ENCODE results near the gene GPR39. TPM values are rescaled to one million over a fixed set of nuclear protein-coding genes. Genes with fewer than 3 reads are reported as not detected.

GPR39 gene
- polyA plus RNA-seq, 4 donors, result 3.8 to 12.6 (median 5.3) TPM

- H3K4me3 ChIP-seq (ENCODE audit: low read depth in 1 of 3, low read length in 3 of 3), result no peak overlapping the region
- H3K27ac ChIP-seq (ENCODE audit: low read depth in 1 of 3, low read length in 2 of 3), result no peak overlapping the region
- peaks cover 0 to 2% (median 0%) of the 10 kb centered on the region in 3 donors for H3K36me3 ChIP-seq (ENCODE audit: control insufficient read depth in 3 of 3, insufficient read depth in 2 of 3, low read depth in 1 of 3, low read length in 3 of 3)
- DNase-seq, result no peak
- FAIRE-seq, result no peak
- H3K27me3 ChIP-seq (ENCODE audit: control insufficient read depth in 3 of 3, insufficient read depth in 3 of 3, low read length in 3 of 3), result no peaks in the 10 kb centered on the region
- WGBS, 3 donors, result 67 to 84% (median 76%) methylated on average over 1 of the region's 1 CpG
- no peaks in the 10 kb centered on the region for H3K4me1 ChIP-seq (ENCODE audit: control insufficient read depth in 3 of 3, insufficient read depth in 2 of 3, low read depth in 1 of 3, low read length in 2 of 3)
- peaks cover 4 to 64% of the 10 kb centered on the region in 2 donors for H3K9me3 ChIP-seq (ENCODE audit: control insufficient read depth in 2 of 2, insufficient read depth in 1 of 2, low read depth in 1 of 2, low read length in 1 of 2)
These were observed 45.6 kb downstream of the GPR39 start for GRCh38 chr2:132462236-132462635.

GRCh38 chr2:132463719-132464118 lies 47.1 kb downstream of the GPR39 start:
- DNase-seq (no peak), FAIRE-seq (no peak)
- H3K36me3 ChIP-seq (ENCODE audit: control insufficient read depth in 3 of 3, insufficient read depth in 2 of 3, low read depth in 1 of 3, low read length in 3 of 3), result peaks cover 0 to 2% (median 0%) of the 10 kb centered on the region in 3 donors
- no peak overlapping the region for H3K4me3 ChIP-seq (ENCODE audit: low read depth in 1 of 3, low read length in 3 of 3)
- H3K27ac ChIP-seq (ENCODE audit: low read depth in 1 of 3, low read length in 2 of 3), result no peak overlapping the region
- H3K9me3 ChIP-seq (ENCODE audit: control insufficient read depth in 2 of 2, insufficient read depth in 1 of 2, low read depth in 1 of 2, low read length in 1 of 2), result peaks cover 4 to 67% of the 10 kb centered on the region in 2 donors
- no peaks in the 10 kb centered on the region for H3K4me1 ChIP-seq (ENCODE audit: control insufficient read depth in 3 of 3, insufficient read depth in 2 of 3, low read depth in 1 of 3, low read length in 2 of 3)
- no peaks in the 10 kb centered on the region for H3K27me3 ChIP-seq (ENCODE audit: control insufficient read depth in 3 of 3, insufficient read depth in 3 of 3, low read length in 3 of 3)
- WGBS, 3 donors, result 82 to 91% (median 84%) methylated on average over 4 of the region's 4 CpGs

GRCh38 chr2:132465917-132466316 lies 49.3 kb downstream of the GPR39 start:
- no peaks in the 10 kb centered on the region for H3K4me1 ChIP-seq (ENCODE audit: control insufficient read depth in 3 of 3, insufficient read depth in 2 of 3, low read depth in 1 of 3, low read length in 2 of 3)

GRCh38 chr2:132466428-132467028 lies 49.9 kb downstream of the GPR39 start:
- no peaks in the 10 kb centered on the region for H3K27me3 ChIP-seq (ENCODE audit: control insufficient read depth in 3 of 3, insufficient read depth in 3 of 3, low read length in 3 of 3)
- H3K4me1 ChIP-seq (ENCODE audit: control insufficient read depth in 3 of 3, insufficient read depth in 2 of 3, low read depth in 1 of 3, low read length in 2 of 3), result no peaks in the 10 kb centered on the region
- DNase-seq, result no peak
- WGBS, 3 donors, result 71 to 76% (median 72%) methylated on average over 1 of the region's 1 CpG
- no peak for FAIRE-seq
- H3K4me3 ChIP-seq (ENCODE audit: low read depth in 1 of 3, low read length in 3 of 3), result no peak overlapping the region
- peaks cover 0 to 2% (median 0%) of the 10 kb centered on the region in 3 donors for H3K36me3 ChIP-seq (ENCODE audit: control insufficient read depth in 3 of 3, insufficient read depth in 2 of 3, low read depth in 1 of 3, low read length in 3 of 3)
- H3K27ac ChIP-seq (ENCODE audit: low read depth in 1 of 3, low read length in 2 of 3), result no peak overlapping the region
- peaks cover 4 to 87% of the 10 kb centered on the region in 2 donors for H3K9me3 ChIP-seq (ENCODE audit: control insufficient read depth in 2 of 2, insufficient read depth in 1 of 2, low read depth in 1 of 2, low read length in 1 of 2)

More at GRCh38 chr2:132465917-132466316, 49.3 kb downstream of the GPR39 start:
- Histone ChIP-seq H3K27ac (ENCODE audit: low read depth in 1 of 3, low read length in 2 of 3) (no peak overlapping the region), H3K4me3 (ENCODE audit: low read depth in 1 of 3, low read length in 3 of 3) (no peak overlapping the region), H3K9me3 (ENCODE audit: control insufficient read depth in 2 of 2, insufficient read depth in 1 of 2, low read depth in 1 of 2, low read length in 1 of 2) (peaks cover 4 to 85% of the 10 kb centered on the region in 2 donors), H3K27me3 (ENCODE audit: control insufficient read depth in 3 of 3, insufficient read depth in 3 of 3, low read length in 3 of 3) (no peaks in the 10 kb centered on the region), H3K36me3 (ENCODE audit: control insufficient read depth in 3 of 3, insufficient read depth in 2 of 3, low read depth in 1 of 3, low read length in 3 of 3) (peaks cover 0 to 2% (median 0%) of the 10 kb centered on the region in 3 donors)
- DNase-seq, result no peak
- 68 to 79% (median 74%) methylated on average over 1 of the region's 1 CpG for WGBS, 3 donors
- FAIRE-seq, result no peak

- peaks cover 4 to 78% of the 10 kb centered on the region in 2 donors for H3K9me3 ChIP-seq (ENCODE audit: control insufficient read depth in 2 of 2, insufficient read depth in 1 of 2, low read depth in 1 of 2, low read length in 1 of 2)
- WGBS, 3 donors, result 80 to 92% (median 80%) methylated on average over 9 of the region's 9 CpGs
- no peak for DNase-seq
- FAIRE-seq, result no peak
- no peaks in the 10 kb centered on the region for H3K27me3 ChIP-seq (ENCODE audit: control insufficient read depth in 3 of 3, insufficient read depth in 3 of 3, low read length in 3 of 3)
- peaks cover 0 to 2% (median 0%) of the 10 kb centered on the region in 3 donors for H3K36me3 ChIP-seq (ENCODE audit: control insufficient read depth in 3 of 3, insufficient read depth in 2 of 3, low read depth in 1 of 3, low read length in 3 of 3)
- H3K4me1 ChIP-seq (ENCODE audit: control insufficient read depth in 3 of 3, insufficient read depth in 2 of 3, low read depth in 1 of 3, low read length in 2 of 3), result no peaks in the 10 kb centered on the region
- H3K4me3 ChIP-seq (ENCODE audit: low read depth in 1 of 3, low read length in 3 of 3), result no peak overlapping the region
- H3K27ac ChIP-seq (ENCODE audit: low read depth in 1 of 3, low read length in 2 of 3), result no peak overlapping the region
These were observed 52.4 kb downstream of the GPR39 start for GRCh38 chr2:132468821-132469675.

- Histone ChIP-seq H3K36me3 (ENCODE audit: control insufficient read depth in 3 of 3, insufficient read depth in 2 of 3, low read depth in 1 of 3, low read length in 3 of 3) (peaks cover 0 to 2% (median 0%) of the 10 kb centered on the region in 3 donors), H3K27me3 (ENCODE audit: control insufficient read depth in 3 of 3, insufficient read depth in 3 of 3, low read length in 3 of 3) (no peaks in the 10 kb centered on the region), H3K27ac (ENCODE audit: low read depth in 1 of 3, low read length in 2 of 3) (no peak overlapping the region), H3K4me3 (ENCODE audit: low read depth in 1 of 3, low read length in 3 of 3) (no peak overlapping the region), H3K9me3 (ENCODE audit: control insufficient read depth in 2 of 2, insufficient read depth in 1 of 2, low read depth in 1 of 2, low read length in 1 of 2) (peaks cover 2 to 70% of the 10 kb centered on the region in 2 donors), H3K4me1 (ENCODE audit: control insufficient read depth in 3 of 3, insufficient read depth in 2 of 3, low read depth in 1 of 3, low read length in 2 of 3) (no peaks in the 10 kb centered on the region)
- DNase-seq, result no peak
- FAIRE-seq, result no peak
- 70 to 100% (median 83%) methylated on average over 2 of the region's 2 CpGs for WGBS, 3 donors
These were observed 54.1 kb downstream of the GPR39 start for GRCh38 chr2:132470746-132471145.

GRCh38 chr2:132473174-132473883 lies 56.7 kb downstream of the GPR39 start:
- H3K9me3 ChIP-seq (ENCODE audit: control insufficient read depth in 2 of 2, insufficient read depth in 1 of 2, low read depth in 1 of 2, low read length in 1 of 2), result peaks cover 0 to 54% of the 10 kb centered on the region in 2 donors
- FAIRE-seq (no peak), DNase-seq (peak in 1 of 2 donors; percentile 42)
- no peaks in the 10 kb centered on the region for H3K27me3 ChIP-seq (ENCODE audit: control insufficient read depth in 3 of 3, insufficient read depth in 3 of 3, low read length in 3 of 3)
- H3K27ac ChIP-seq (ENCODE audit: low read depth in 1 of 3, low read length in 2 of 3), result no peak overlapping the region
- no peaks in the 10 kb centered on the region for H3K4me1 ChIP-seq (ENCODE audit: control insufficient read depth in 3 of 3, insufficient read depth in 2 of 3, low read depth in 1 of 3, low read length in 2 of 3)
- 24 to 77% (median 33%) methylated on average over 2 of the region's 2 CpGs for WGBS, 3 donors
- H3K36me3 ChIP-seq (ENCODE audit: control insufficient read depth in 3 of 3, insufficient read depth in 2 of 3, low read depth in 1 of 3, low read length in 3 of 3), result no peaks in the 10 kb centered on the region
- no peak overlapping the region for H3K4me3 ChIP-seq (ENCODE audit: low read depth in 1 of 3, low read length in 3 of 3)

- H3K27ac ChIP-seq (ENCODE audit: low read depth in 1 of 3, low read length in 2 of 3), result no peak overlapping the region
- DNase-seq (no peak), FAIRE-seq (no peak)
- no peaks in the 10 kb centered on the region for H3K36me3 ChIP-seq (ENCODE audit: control insufficient read depth in 3 of 3, insufficient read depth in 2 of 3, low read depth in 1 of 3, low read length in 3 of 3)
- H3K9me3 ChIP-seq (ENCODE audit: control insufficient read depth in 2 of 2, insufficient read depth in 1 of 2, low read depth in 1 of 2, low read length in 1 of 2), result peaks cover 0 to 31% of the 10 kb centered on the region in 2 donors
- no peaks in the 10 kb centered on the region for H3K4me1 ChIP-seq (ENCODE audit: control insufficient read depth in 3 of 3, insufficient read depth in 2 of 3, low read depth in 1 of 3, low read length in 2 of 3)
- no peak overlapping the region for H3K4me3 ChIP-seq (ENCODE audit: low read depth in 1 of 3, low read length in 3 of 3)
- no peaks in the 10 kb centered on the region for H3K27me3 ChIP-seq (ENCODE audit: control insufficient read depth in 3 of 3, insufficient read depth in 3 of 3, low read length in 3 of 3)
- 94 to 100% (median 96%) methylated on average over 2 of the region's 2 CpGs for whole genome bisulfite sequencing, 3 donors
These were observed 59.0 kb downstream of the GPR39 start for GRCh38 chr2:132475615-132476014.
